Ovary (tissue), 3 donors: ENCODE measurements around the gene PET100.

ENCODE experiments used
- POLR2A ChIP-seq: fragments of 450-650 bp; IDR thresholded peaks from one replicate; pipeline ENCODE4 v1.6.1; 2017; ENCODE audit warnings: antibody characterized with exemption, mild to moderate bottlenecking, moderate library complexity
- TF ChIP-seq, protein P1 (sequence below), 3 donors: fragments of 450-650 bp in 2 of 3; fragments of 200-600 bp in 1 of 3; IDR thresholded peaks; one replicate each; pipeline versions ENCODE4 v1.5.1 to v1.8.0; 2016 to 2022; ENCODE audit warnings: antibody characterized with exemption in 3 of 3, mild to moderate bottlenecking in 1 of 3
- donor health status: DM: no; HTN: no; CAD: no.

DNA sequence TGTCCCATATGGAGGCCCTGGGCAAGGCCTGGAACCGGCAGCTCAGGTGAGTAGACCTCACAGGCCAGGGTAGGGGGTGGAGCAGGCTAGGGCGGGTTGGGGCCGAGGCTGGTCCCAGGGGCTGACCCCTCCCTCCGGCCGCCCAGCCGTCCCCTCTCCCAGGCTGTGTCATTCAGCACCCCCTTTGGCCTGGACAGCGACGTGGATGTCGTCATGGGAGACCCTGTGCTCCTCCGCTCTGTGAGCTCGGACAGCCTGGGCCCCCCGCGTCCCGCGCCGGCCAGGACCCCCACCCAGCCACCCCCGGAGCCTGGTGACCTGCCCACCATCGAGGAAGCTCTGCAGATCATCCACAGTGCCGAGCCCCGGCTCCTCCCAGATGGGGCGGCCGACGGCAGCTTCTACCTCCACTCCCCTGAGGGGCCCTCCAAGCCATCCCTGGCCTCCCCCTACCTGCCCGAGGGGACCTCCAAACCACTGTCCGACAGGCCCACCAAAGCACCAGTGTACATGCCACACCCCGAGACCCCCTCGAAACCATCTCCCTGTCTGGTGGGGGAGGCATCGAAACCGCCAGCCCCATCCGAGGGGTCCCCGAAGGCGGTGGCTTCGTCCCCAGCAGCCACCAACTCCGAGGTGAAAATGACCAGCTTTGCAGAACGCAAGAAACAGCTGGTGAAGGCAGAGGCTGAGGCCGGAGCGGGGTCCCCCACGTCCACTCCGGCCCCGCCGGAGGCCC, 17.9 kb upstream of the PET100 start:
- TF ChIP-seq, protein P1, sequence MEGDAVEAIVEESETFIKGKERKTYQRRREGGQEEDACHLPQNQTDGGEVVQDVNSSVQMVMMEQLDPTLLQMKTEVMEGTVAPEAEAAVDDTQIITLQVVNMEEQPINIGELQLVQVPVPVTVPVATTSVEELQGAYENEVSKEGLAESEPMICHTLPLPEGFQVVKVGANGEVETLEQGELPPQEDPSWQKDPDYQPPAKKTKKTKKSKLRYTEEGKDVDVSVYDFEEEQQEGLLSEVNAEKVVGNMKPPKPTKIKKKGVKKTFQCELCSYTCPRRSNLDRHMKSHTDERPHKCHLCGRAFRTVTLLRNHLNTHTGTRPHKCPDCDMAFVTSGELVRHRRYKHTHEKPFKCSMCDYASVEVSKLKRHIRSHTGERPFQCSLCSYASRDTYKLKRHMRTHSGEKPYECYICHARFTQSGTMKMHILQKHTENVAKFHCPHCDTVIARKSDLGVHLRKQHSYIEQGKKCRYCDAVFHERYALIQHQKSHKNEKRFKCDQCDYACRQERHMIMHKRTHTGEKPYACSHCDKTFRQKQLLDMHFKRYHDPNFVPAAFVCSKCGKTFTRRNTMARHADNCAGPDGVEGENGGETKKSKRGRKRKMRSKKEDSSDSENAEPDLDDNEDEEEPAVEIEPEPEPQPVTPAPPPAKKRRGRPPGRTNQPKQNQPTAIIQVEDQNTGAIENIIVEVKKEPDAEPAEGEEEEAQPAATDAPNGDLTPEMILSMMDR (IDR thresholded peaks at IDR 0.05) = no peak
- TF ChIP-seq POLR2A = no peak
